K562 (cell line): ENCODE results near the gene SLC25A15.
"Not testable (repeated sequence)": the region's sequence is repeated elsewhere in the genome, so short reads cannot be mapped to it uniquely, and the experiment has no call there.

Experiments used
- CTCF ChIP-seq, 3 experiments: IDR thresholded peaks in 2 of 3; conservative IDR thresholded peaks in 1 of 3; 2 replicates each; pipeline ENCODE4 v1.5.1; 2011 to 2012; ENCODE audit warnings: low read length in 3 of 3, mild to moderate bottlenecking in 3 of 3, control low read depth in 2 of 3, improper control_type of control experiment in 1 of 3, inconsistent platforms in 1 of 3, low read depth in 1 of 3, mixed read lengths in 1 of 3, moderate library complexity in 1 of 3; ENCODE audit not compliant: insufficient read depth in 2 of 3
- ESRRA ChIP-seq: fragments of 450-650 bp; IDR thresholded peaks from 2 replicates; pipeline ENCODE4 v1.6.1; 2014; ENCODE audit warnings: low read depth, mild to moderate bottlenecking, moderate library complexity, borderline replicate concordance
- FOXK1 ChIP-seq: sonication (generic); formaldehyde crosslinking; IDR thresholded peaks from 2 replicates; pipeline ENCODE4 v1.8.0; 2022; ENCODE audit warnings: missing genetic modification reagents, mild to moderate bottlenecking, borderline replicate concordance
- MAFK ChIP-seq: IDR thresholded peaks from 2 replicates; pipeline ENCODE4 v1.6.1; 2011; ENCODE audit warnings: low read length, improper control_type of control experiment
- MXI1 ChIP-seq: IDR thresholded peaks from 2 replicates; pipeline ENCODE4 v1.6.1; 2011; ENCODE audit warnings: low read depth, mild to moderate bottlenecking, improper control_type of control experiment, low read length
- POLR2A ChIP-seq: fragments of 450-650 bp; conservative IDR thresholded peaks from 2 replicates; pipeline ENCODE4 v1.6.1; 2016
- USF1 ChIP-seq: sonication (generic); formaldehyde crosslinking; IDR thresholded peaks from 2 replicates; pipeline ENCODE4 v1.9.0; 2022; ENCODE audit warnings: mild to moderate bottlenecking, missing genetic modification reagents
- ZNF274 ChIP-seq: IDR thresholded peaks from 2 replicates; pipeline ENCODE4 v1.6.1; 2011; ENCODE audit warnings: low read depth, mild to moderate bottlenecking, low read length, moderate library complexity, borderline replicate concordance
- ZNF398 ChIP-seq: fragments of 250-450 bp; sonication (Bioruptor Pico); IDR thresholded peaks from 2 replicates; pipeline ENCODE4 v1.8.0; 2021; ENCODE audit warnings: moderate library complexity, mild to moderate bottlenecking, inconsistent platforms

- not testable (repeated sequence) for TF ChIP-seq POLR2A; ZNF274; USF1; CTCF (IDR thresholded peaks at IDR 0.05 in 2 of 3, conservative IDR thresholded peaks at IDR 0.05 in 1 of 3; ENCODE audit: insufficient read depth in 2 of 3, low read depth in 1 of 3, low read length in 3 of 3); ESRRA; MAFK; FOXK1; ZNF398; MXI1
Observed at GRCh38 chr13:40782971-40783370, 6.4 kb upstream of the SLC25A15 start.
